Activated CD8-positive, alpha-beta T cell treated with anti-CD3 and anti-CD28 coated beads for 36 hours (primary cell): Measurements from ENCODE around the gene OR2H1. TPM values are rescaled to one million over a fixed set of nuclear protein-coding genes. Genes with fewer than 3 reads are reported as not detected.

Experiments
- ATAC-seq: fragments of 200-7000 bp; cut with Tn5 transposase; one replicate; pipeline ENCODE4 v1.10.0; 2021; ENCODE audit warnings: mild to moderate bottlenecking, moderate library complexity
- CTCF ChIA-PET: fragments of 350-600 bp; sonication (Branson Sonifier 250); formaldehyde crosslinking; loops from one replicate; lab custom pipeline; 2021; ENCODE audit warnings: antibody characterized with exemption; lab: Charles Lee
- POLR2A ChIA-PET: fragments of 350-600 bp; sonication (Branson Sonifier 250); formaldehyde crosslinking; loops from one replicate; lab custom pipeline; 2021; ENCODE audit warnings: antibody characterized with exemption; lab: Charles Lee
- DNase-seq: peaks from one replicate; pipeline ENCODE4 v3.0.0-alpha.2; 2020
- H3K27ac Mint-ChIP-seq: one replicate; pipeline ENCODE4 v1.8.0; 2021; ENCODE audit warnings: mild to moderate bottlenecking, mixed read lengths
- H3K27me3 Mint-ChIP-seq: one replicate; pipeline ENCODE4 v1.8.0; 2021; ENCODE audit warnings: mixed read lengths
- H3K36me3 Mint-ChIP-seq: one replicate; pipeline ENCODE4 v1.8.0; 2021; ENCODE audit warnings: low read depth, mixed read lengths
- H3K4me1 Mint-ChIP-seq: one replicate; pipeline ENCODE4 v1.8.0; 2021; ENCODE audit warnings: low read depth, mixed read lengths
- H3K4me3 Mint-ChIP-seq: one replicate; pipeline ENCODE4 v1.8.0; 2021; ENCODE audit warnings: mild to moderate bottlenecking, moderate library complexity, mixed read lengths
- H3K9me3 Mint-ChIP-seq: one replicate; pipeline ENCODE4 v1.8.0; 2021; ENCODE audit warnings: mixed read lengths
- CTCF ChIP-seq: fragments of 200-600 bp; IDR thresholded peaks from one replicate; pipeline ENCODE4 v1.8.0; 2022; ENCODE audit warnings: antibody characterized with exemption, mild to moderate bottlenecking
- intact Hi-C: fragments of 100-400 bp; cut with micrococcal nuclease; formaldehyde crosslinking; loops from one replicate; pipeline ENCODE4 v1.10.0; 2022
- total RNA-seq, 2 experiments: library from RNA; stranded (reverse); gene quantifications; one replicate each; pipeline ENCODE4 v1.2.3, GENCODE V29; 2021

Gene OR2H1
- total RNA-seq, 2 experiments from 2014 or later, result not detected

GRCh38 chr6:29465801-29466200 is 8.8 kb downstream of the OR2H1 start:
- no peak for ATAC-seq
- H3K27me3 Mint-ChIP-seq, result peaks cover 6% of the 10 kb centered on the region
- H3K4me3 Mint-ChIP-seq, result no peak overlapping the region
- ChIA-PET CTCF (no interaction called here), POLR2A (interaction anchor here (0.5 kb wide), 1 partner anchor 71 kb away, joined by 3 read pairs; no protein-coding TSS in a partner anchor)
- intact Hi-C loops, result no loop called here
- no peak overlapping the region for H3K27ac Mint-ChIP-seq
- no peaks in the 10 kb centered on the region for H3K36me3 Mint-ChIP-seq
- H3K4me1 Mint-ChIP-seq, result no peaks in the 10 kb centered on the region
- no peaks in the 10 kb centered on the region for H3K9me3 Mint-ChIP-seq
- no peak for TF ChIP-seq CTCF
- no peak for DNase-seq

GRCh38 chr6:29466241-29466640 is 9.3 kb downstream of the OR2H1 start:
- ATAC-seq, result no peak

GRCh38 chr6:29474996-29475395 is 18.0 kb downstream of the OR2H1 start:
- Mint-ChIP-seq H3K4me3 (no peak overlapping the region), H3K27ac (no peak overlapping the region), H3K4me1 (no peaks in the 10 kb centered on the region), H3K9me3 (no peaks in the 10 kb centered on the region), H3K36me3 (no peaks in the 10 kb centered on the region), H3K27me3 (peaks cover 9% of the 10 kb centered on the region)
- TF ChIP-seq CTCF, result no peak
- DNase-seq, result no peak
- POLR2A ChIA-PET, result interaction anchor here (0.6 kb wide), 1 partner anchor 89 kb away, joined by 3 read pairs; no protein-coding TSS in a partner anchor
- ATAC-seq, result no peak
- intact Hi-C loops, result no loop called here
- CTCF ChIA-PET, result no interaction called here

More at GRCh38 chr6:29466241-29466640, 9.3 kb downstream of the OR2H1 start:
- TF ChIP-seq CTCF, result no peak
- intact Hi-C loops, result no loop called here
- Mint-ChIP-seq H3K36me3 (no peaks in the 10 kb centered on the region), H3K4me1 (no peaks in the 10 kb centered on the region), H3K27me3 (peaks cover 6% of the 10 kb centered on the region), H3K4me3 (no peak overlapping the region), H3K27ac (no peak overlapping the region), H3K9me3 (no peaks in the 10 kb centered on the region)
- DNase-seq, result no peak
- ChIA-PET CTCF (no interaction called here), POLR2A (interaction anchor here (0.5 kb wide), 1 partner anchor 71 kb away, joined by 3 read pairs; no protein-coding TSS in a partner anchor)

GRCh38 chr6:29477923-29478450 is 21.0 kb downstream of the OR2H1 start:
- H3K36me3 Mint-ChIP-seq, result no peaks in the 10 kb centered on the region
- ATAC-seq, result no peak
- no peak overlapping the region for H3K27ac Mint-ChIP-seq
- H3K4me3 Mint-ChIP-seq, result no peak overlapping the region
- no peaks in the 10 kb centered on the region for H3K9me3 Mint-ChIP-seq
- TF ChIP-seq CTCF, result no peak
- intact Hi-C loops, result no loop called here
- ChIA-PET POLR2A (interaction anchor here (1.2 kb wide), 1 partner anchor 8 kb away, joined by 4 read pairs; no protein-coding TSS in a partner anchor), CTCF (no interaction called here)
- H3K4me1 Mint-ChIP-seq, result no peaks in the 10 kb centered on the region
- H3K27me3 Mint-ChIP-seq, result peaks cover 4% of the 10 kb centered on the region
- no peak for DNase-seq

GRCh38 chr6:29478740-29479139 is 21.8 kb downstream of the OR2H1 start:
- H3K27me3 Mint-ChIP-seq, result peaks cover 1% of the 10 kb centered on the region
- POLR2A ChIA-PET, result no interaction called here
- CTCF ChIA-PET, result interaction anchor here (1.6 kb wide), 1 partner anchor 174 kb away, joined by 3 read pairs; no protein-coding TSS in a partner anchor
- ATAC-seq, result no peak
- H3K36me3 Mint-ChIP-seq, result no peaks in the 10 kb centered on the region
- H3K9me3 Mint-ChIP-seq, result no peaks in the 10 kb centered on the region
- no peak for DNase-seq
- H3K27ac Mint-ChIP-seq, result no peak overlapping the region
- no peaks in the 10 kb centered on the region for H3K4me1 Mint-ChIP-seq
- intact Hi-C loops, result no loop called here
- no peak overlapping the region for H3K4me3 Mint-ChIP-seq
- no peak for TF ChIP-seq CTCF
